ENCODE data around the gene PCK2.
A peak's percentile ranks its signal among the peaks of the same experiment; 100 is the strongest.

The PCK2 gene

DNA sequence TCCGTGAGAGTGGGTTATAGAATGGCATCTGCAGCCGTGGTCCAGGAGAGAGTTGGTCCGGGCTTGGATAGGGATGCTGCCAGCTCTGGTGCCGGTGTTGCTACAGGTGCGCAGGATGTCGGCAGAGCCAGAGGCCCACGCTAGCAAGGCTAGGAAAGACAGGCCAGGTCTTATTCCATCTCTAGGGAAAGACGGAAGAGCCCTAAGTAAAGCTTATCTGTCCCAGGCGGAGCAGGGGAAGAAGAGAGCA lies 41.4 kb downstream of the PCK2 start:
- H2AFZ ChIP-seq (ENCODE audit: low read length) = peak overlapping the region; percentile 95
- no peak overlapping the region for H3K14ac ChIP-seq (ENCODE audit: low read length)
- no peak overlapping the region for H2BK120ac ChIP-seq (ENCODE audit: low read depth, low read length)
- H3K79me1 ChIP-seq (ENCODE audit: low read depth, low read length) = no peaks in the 10 kb centered on the region
- H3K4me1 ChIP-seq (ENCODE audit: control insufficient read depth in 2 of 2, insufficient read depth in 1 of 2, low read depth in 1 of 2, low read length in 2 of 2) = peaks cover 11 to 12% of the 10 kb centered on the region in 2 donors
- H4K91ac ChIP-seq (ENCODE audit: low read depth, low read length, poor library complexity) = peak overlapping the region; percentile 90
- peak overlapping the region; percentile 80 to 87 for H3K4me3 ChIP-seq (ENCODE audit: low read length in 2 of 2)
- H3K9me3 ChIP-seq (replicated peaks in 1 of 2; ENCODE audit: control insufficient read depth in 2 of 2, insufficient read depth in 1 of 2, low read depth in 1 of 2, low read length in 2 of 2) = no peaks in the 10 kb centered on the region
- no peak for DNase-seq (ENCODE audit: low spot score)
- no peak overlapping the region for H2BK5ac ChIP-seq (ENCODE audit: low read length)
- no CpG with 5 or more reads among the region's 9 CpGs for WGBS, 2 donors (ENCODE audit: extremely low coverage in 2 of 2, insufficient read length in 2 of 2, insufficient replicate concordance in 1 of 2)
- H3K36me3 ChIP-seq (replicated peaks in 1 of 2; ENCODE audit: control insufficient read depth in 2 of 2, insufficient read depth in 2 of 2, low read length in 2 of 2) = peaks cover 19 to 32% of the 10 kb centered on the region in 2 donors
- peak overlapping the region; percentile 77 for H2BK15ac ChIP-seq (ENCODE audit: low read length)
- H3K4me2 ChIP-seq (ENCODE audit: insufficient read depth, low read length, poor library complexity, severe bottlenecking) = peak overlapping the region; percentile 81
- H3K27ac ChIP-seq (replicated peaks; ENCODE audit: low read length) = no peak overlapping the region
- no peak overlapping the region for H3K9ac ChIP-seq (ENCODE audit: low read depth, low read length, poor library complexity)
- peak overlapping the region; percentile 0 for H3K18ac ChIP-seq (ENCODE audit: low read length)
- H3K27me3 ChIP-seq (ENCODE audit: control insufficient read depth in 3 of 3, insufficient read depth in 3 of 3, low read depth in 1 of 3, low read length in 3 of 3) = no peaks in the 10 kb centered on the region
- H2BK12ac ChIP-seq (ENCODE audit: low read length) = no peak overlapping the region
- peak overlapping the region; percentile 75 for H3K23ac ChIP-seq (ENCODE audit: low read depth, low read length, poor library complexity)
- no peak overlapping the region for H3K4ac ChIP-seq (ENCODE audit: low read length)
- H4K8ac ChIP-seq (ENCODE audit: low read depth, low read length) = peak overlapping the region; percentile 93
- no peak overlapping the region for H2AK5ac ChIP-seq (ENCODE audit: low read depth, low read length)

DNA sequence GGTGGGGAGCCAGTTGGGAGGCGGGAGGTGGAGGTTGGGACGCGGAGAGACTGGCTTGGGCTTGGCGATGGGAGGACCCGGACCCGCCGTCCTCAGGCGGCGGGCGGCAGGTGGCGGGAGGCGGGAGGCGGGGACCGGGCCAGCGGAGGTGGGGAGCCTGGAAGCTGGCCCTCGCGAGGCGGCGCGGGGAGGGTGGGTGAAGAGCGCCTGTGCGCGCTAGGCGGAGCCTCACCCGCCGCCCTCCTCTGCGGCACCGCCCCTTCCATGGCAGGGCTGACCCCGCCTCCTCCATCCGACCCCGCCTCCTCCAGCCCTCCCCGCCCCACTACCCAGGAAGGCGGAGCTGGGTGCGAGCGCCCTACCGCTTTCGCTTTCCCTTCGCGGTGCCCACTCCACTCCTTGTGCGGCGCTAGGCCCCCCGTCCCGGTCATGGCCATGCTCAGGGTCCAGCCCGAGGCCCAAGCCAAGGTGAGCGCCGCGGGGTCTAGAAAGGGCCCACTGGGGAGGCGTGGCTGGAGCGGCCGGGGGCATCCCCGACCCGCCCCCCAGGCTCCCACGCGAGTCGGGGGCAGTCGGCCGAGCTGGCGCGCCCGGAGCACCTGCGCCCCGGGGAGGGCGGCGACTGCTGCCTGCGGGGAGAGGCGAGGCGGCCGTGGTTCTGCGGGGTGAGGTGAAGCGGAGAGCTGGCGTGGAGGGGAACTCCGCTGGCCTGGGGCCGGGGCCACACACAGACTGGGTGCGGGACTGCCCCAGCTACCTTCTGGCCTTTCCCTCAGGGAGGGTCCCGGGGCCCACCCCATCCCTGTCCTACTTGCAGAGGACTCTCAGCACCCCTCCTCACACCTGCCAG lies 41.9 kb downstream of the PCK2 start, which contains the start of gene PSME1:
PSME1 (plus strand) TSS at position 361 of the 850 bp plus-strand sequence; CDS start at position 430, 69 bp downstream.
- no peak within 1 kb of the TSS for H2BK12ac ChIP-seq (ENCODE audit: low read length)
- peak within 1 kb of the TSS; percentile 79 for H2AK5ac ChIP-seq (ENCODE audit: low read depth, low read length)

GRCh38 chr14:24136684-24137528 lies 42.8 kb downstream of the PCK2 start:
- Histone ChIP-seq H3K9ac (ENCODE audit: low read depth, low read length, poor library complexity) (peak overlapping the region; percentile 96), H3K79me1 (ENCODE audit: low read depth, low read length) (peaks cover 7% of the 10 kb centered on the region), H3K4me1 (ENCODE audit: control insufficient read depth in 2 of 2, insufficient read depth in 1 of 2, low read depth in 1 of 2, low read length in 2 of 2) (peaks cover 11 to 12% of the 10 kb centered on the region in 2 donors), H2BK5ac (ENCODE audit: low read length) (peak overlapping the region; percentile 73), H3K4me2 (ENCODE audit: insufficient read depth, low read length, poor library complexity, severe bottlenecking) (peak overlapping the region; percentile 90), H4K8ac (ENCODE audit: low read depth, low read length) (no peak overlapping the region), H3K27me3 (ENCODE audit: control insufficient read depth in 3 of 3, insufficient read depth in 3 of 3, low read depth in 1 of 3, low read length in 3 of 3) (no peaks in the 10 kb centered on the region), H3K18ac (ENCODE audit: low read length) (peak overlapping the region; percentile 100), H2BK15ac (ENCODE audit: low read length) (no peak overlapping the region), H2BK12ac (ENCODE audit: low read length) (no peak overlapping the region), H3K27ac (replicated peaks; ENCODE audit: low read length) (no peak overlapping the region), H3K4me3 (ENCODE audit: low read length in 2 of 2) (peak overlapping the region; percentile 87 to 94), H2AFZ (ENCODE audit: low read length) (peak overlapping the region; percentile 95), H3K36me3 (replicated peaks in 1 of 2; ENCODE audit: control insufficient read depth in 2 of 2, insufficient read depth in 2 of 2, low read length in 2 of 2) (peaks cover 19 to 32% of the 10 kb centered on the region in 2 donors), H2AK5ac (ENCODE audit: low read depth, low read length) (peak overlapping the region; percentile 79), H3K9me3 (replicated peaks in 1 of 2; ENCODE audit: control insufficient read depth in 2 of 2, insufficient read depth in 1 of 2, low read depth in 1 of 2, low read length in 2 of 2) (no peaks in the 10 kb centered on the region), H4K91ac (ENCODE audit: low read depth, low read length, poor library complexity) (no peak overlapping the region), H3K23ac (ENCODE audit: low read depth, low read length, poor library complexity) (peak overlapping the region; percentile 75), H2BK120ac (ENCODE audit: low read depth, low read length) (no peak overlapping the region), H3K4ac (ENCODE audit: low read length) (no peak overlapping the region), H3K14ac (ENCODE audit: low read length) (no peak overlapping the region)
- no CpG with 5 or more reads among the region's 13 CpGs for WGBS, 2 donors (ENCODE audit: extremely low coverage in 2 of 2, insufficient read length in 2 of 2, insufficient replicate concordance in 1 of 2)
- no peak for DNase-seq (ENCODE audit: low spot score)

More for the DNA sequence above, 41.9 kb downstream of the PCK2 start, which contains the start of gene PSME1:
- Histone ChIP-seq H2BK15ac (ENCODE audit: low read length) (peak within 1 kb of the TSS; percentile 83), H3K4me3 (ENCODE audit: low read length in 2 of 2) (peak within 1 kb of the TSS; percentile 87 to 94), H4K8ac (ENCODE audit: low read depth, low read length) (peak within 1 kb of the TSS; percentile 93), H3K9me3 (replicated peaks in 1 of 2; ENCODE audit: control insufficient read depth in 2 of 2, insufficient read depth in 1 of 2, low read depth in 1 of 2, low read length in 2 of 2) (no peaks in the 10 kb centered on the region), H2BK120ac (ENCODE audit: low read depth, low read length) (no peak within 1 kb of the TSS), H3K4me2 (ENCODE audit: insufficient read depth, low read length, poor library complexity, severe bottlenecking) (peak within 1 kb of the TSS; percentile 90), H3K18ac (ENCODE audit: low read length) (peak within 1 kb of the TSS; percentile 100), H3K23ac (ENCODE audit: low read depth, low read length, poor library complexity) (peak within 1 kb of the TSS; percentile 75), H4K91ac (ENCODE audit: low read depth, low read length, poor library complexity) (peak within 1 kb of the TSS; percentile 90), H3K9ac (ENCODE audit: low read depth, low read length, poor library complexity) (peak within 1 kb of the TSS; percentile 96), H3K36me3 (replicated peaks in 1 of 2; ENCODE audit: control insufficient read depth in 2 of 2, insufficient read depth in 2 of 2, low read length in 2 of 2) (peaks cover 19 to 32% of the 10 kb centered on the region in 2 donors), H3K4me1 (ENCODE audit: control insufficient read depth in 2 of 2, insufficient read depth in 1 of 2, low read depth in 1 of 2, low read length in 2 of 2) (peaks cover 11 to 12% of the 10 kb centered on the region in 2 donors), H3K4ac (ENCODE audit: low read length) (no peak within 1 kb of the TSS), H3K27me3 (ENCODE audit: control insufficient read depth in 3 of 3, insufficient read depth in 3 of 3, low read depth in 1 of 3, low read length in 3 of 3) (no peaks in the 10 kb centered on the region), H3K27ac (replicated peaks; ENCODE audit: low read length) (no peak within 1 kb of the TSS), H2AFZ (ENCODE audit: low read length) (peak within 1 kb of the TSS; percentile 95), H3K79me1 (ENCODE audit: low read depth, low read length) (peaks cover 5% of the 10 kb centered on the region), H2BK5ac (ENCODE audit: low read length) (peak within 1 kb of the TSS; percentile 73), H3K14ac (ENCODE audit: low read length) (peak within 1 kb of the TSS; percentile 98)
- DNase-seq (ENCODE audit: low spot score) = peak; percentile 85
- no CpG with 5 or more reads among the region's 75 CpGs for WGBS, 2 donors (ENCODE audit: extremely low coverage in 2 of 2, insufficient read length in 2 of 2, insufficient replicate concordance in 1 of 2)

All from neuronal stem cell (in vitro differentiated cells).